Measurements from ENCODE around the gene LY9. TPM values are rescaled to one million over a fixed set of nuclear protein-coding genes. Genes with fewer than 3 reads are reported as not detected.

LY9 gene
- total RNA-seq, 1 experiment from 2014 or later = not detected

DNA sequence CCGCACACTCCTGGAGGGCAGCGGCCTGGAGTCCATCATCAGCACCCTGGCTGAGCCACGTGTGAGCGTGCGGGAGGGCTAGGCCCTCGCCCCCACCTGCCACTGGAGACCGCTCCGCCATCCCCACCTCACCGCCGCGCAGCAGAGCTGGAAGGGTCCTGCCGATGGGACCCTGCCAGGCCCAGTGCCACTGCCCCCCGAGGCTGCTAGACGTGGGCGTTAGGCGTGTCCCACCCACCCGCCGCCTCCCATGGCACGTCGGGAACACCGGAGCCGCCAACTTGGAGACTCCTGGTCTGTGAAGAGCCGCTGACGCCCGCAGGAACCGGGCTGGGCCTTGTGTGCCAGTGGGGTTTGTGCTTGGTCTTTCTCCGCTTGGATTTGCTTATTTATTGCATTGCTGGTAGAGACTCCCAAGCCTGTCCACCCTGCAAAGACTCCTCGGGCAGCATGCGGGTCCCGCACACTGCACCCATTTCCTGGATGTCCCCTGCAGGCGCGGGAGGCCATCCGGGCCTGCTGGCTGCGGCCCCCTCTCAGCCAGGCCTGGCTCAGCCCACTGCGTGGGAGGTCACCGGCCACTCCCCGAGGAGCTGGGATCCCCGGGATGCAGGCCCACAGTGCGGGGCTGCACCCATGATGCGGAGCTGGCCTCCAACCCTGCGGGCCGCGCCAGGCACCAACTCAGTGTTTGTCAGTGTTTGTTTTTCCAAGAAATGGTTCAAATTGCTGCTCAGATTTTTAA is 6.0 kb downstream of the LY9 start:
- no peak for DNase-seq (ENCODE audit: low spot score)

DNA sequence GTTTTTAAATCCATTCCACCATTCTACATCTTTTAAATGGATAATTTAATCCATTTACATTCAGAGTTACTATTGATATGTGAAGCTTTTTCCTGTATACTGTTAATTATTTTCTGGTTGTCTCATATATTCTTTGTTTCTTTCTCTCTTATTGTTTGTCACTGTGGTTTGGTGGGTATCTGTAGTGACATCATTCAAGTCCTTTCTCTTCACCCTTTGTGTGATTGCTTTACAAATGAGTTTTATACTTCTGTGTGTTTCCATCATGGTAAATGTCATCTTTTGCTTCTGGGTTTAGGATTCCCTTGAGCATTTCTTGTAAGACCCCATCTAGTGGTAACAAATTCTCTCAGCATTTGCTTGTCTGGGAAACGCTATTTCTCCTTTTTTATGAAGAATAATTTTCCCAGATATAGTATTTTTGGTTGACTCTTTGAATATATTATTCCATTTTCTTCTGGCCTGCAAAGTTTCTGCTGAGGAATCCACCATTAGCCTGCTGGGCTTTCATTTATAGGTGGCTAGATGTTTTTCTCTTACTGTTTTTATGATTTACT is 10.2 kb downstream of the LY9 start:
- DNase-seq (ENCODE audit: low spot score) = no peak

DNA sequence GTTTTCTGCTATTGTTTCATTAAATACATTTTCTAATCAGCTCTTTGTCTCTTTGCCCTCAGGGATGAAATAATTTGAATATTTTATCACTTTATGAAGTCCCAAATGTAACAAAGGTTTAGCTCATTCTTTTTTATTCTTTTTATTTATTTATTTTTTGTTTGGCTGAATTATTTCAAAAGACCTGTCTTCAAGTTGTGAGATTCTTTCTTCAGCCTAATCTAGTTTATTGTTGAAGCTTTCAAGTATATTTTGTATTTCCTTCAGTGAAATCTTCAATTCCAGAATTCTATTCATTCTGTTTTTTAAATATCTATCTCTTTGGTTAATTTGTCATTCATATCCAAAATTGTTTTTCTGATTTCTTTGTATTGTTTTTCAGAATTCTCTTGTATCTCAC is 10.8 kb downstream of the LY9 start:
- DNase-seq (ENCODE audit: low spot score) = no peak

DNA sequence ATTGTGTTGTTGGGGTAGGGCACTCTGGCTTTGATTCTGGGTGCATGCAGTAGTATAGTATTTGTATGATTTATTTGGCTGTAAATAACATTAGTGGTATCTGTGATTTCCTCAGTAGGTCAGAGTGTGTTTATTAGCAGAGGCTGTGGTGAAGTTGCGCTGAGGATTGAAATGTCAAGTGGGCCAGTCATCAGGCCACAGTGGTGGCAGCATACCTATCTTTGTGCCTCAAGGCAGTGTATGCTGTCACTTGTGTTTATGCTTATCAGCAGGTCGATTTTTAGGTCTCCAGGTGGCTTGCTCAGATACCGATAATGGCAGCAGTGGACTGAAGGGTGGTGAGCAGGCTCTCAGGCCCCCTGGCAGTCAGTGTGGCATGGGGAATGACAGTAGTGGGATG is 11.3 kb downstream of the LY9 start:
- DNase-seq (ENCODE audit: low spot score) = no peak

DNA sequence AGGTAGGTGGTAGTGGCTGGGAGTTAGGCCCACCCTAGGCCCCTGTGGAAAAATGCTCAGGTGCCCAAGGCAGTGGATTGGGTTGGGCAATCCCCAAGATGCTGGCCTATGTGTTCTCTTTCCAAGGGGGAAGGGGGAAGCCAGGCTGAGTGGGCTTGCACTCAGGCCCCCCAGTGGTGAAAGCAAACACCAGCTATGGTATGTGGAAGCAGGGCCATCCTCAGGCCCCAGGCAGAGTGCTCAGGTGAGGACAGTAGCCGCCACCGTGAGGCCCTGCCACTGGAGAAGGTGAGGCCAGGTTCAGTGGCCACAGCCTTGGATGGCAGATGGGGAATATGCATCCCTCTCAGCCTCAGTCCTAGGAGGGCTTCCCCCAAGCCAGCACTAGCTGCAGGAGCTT is 11.8 kb downstream of the LY9 start:
- no peak for DNase-seq (ENCODE audit: low spot score)

DNA sequence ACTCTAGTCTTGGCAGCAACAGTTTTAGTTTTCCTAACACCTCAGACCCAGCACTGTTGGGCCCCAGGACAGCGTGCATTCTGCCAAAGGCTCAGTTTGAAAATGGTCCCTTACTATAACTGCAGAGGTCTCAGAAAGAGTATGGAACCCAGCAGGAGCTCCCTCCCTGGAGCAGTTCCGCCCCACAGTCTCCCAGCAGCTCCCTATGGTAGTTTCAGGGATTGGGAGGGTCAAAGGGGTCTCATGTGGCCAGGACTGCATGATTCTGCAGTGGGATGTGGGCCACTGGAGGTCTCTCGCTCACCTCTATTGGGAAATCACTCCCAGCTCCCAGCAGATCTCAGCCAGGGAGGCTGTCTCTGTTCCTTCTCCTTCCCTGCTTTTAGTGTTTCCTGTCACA is 12.3 kb downstream of the LY9 start:
- no peak for DNase-seq (ENCODE audit: low spot score)

DNA sequence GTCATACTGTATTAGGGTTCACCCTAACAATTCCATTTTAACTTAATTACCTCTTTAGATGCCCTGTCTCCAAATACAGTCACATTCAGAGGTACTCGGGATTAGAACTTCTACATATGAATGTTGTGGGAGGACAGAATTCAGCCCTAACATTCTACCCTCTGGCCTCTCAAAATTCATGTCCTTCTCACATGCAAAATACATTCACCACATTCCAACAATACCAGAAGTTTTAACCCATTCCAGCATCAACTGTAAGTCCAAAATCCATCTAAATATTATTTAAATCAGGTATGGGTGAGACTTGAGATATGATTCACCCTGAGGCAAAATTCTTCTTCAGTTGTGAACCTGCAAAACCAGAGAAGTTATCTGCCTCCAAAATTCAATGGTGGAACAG is 14.5 kb downstream of the LY9 start:
- DNase-seq (ENCODE audit: low spot score) = no peak

DNA sequence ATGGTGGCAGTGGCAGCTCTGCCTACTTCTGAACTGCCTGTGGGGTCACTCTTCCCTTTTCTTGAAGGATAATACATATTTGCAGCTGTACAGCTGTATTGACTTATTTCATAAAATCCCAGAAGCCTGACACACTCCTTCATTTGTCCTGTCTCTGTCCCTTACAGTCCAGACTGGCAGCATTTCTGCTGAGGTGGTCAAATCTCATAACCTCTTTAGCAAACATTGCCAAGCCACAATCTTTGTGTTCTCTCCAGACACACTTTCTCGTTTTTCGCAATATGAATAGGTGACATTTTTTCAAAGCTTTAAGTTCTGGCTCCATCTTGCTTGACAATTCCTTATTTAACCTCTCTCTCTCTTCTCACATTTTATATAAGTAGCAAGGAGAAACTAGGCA is 15.2 kb downstream of the LY9 start:
- no peak for DNase-seq (ENCODE audit: low spot score)

DNA sequence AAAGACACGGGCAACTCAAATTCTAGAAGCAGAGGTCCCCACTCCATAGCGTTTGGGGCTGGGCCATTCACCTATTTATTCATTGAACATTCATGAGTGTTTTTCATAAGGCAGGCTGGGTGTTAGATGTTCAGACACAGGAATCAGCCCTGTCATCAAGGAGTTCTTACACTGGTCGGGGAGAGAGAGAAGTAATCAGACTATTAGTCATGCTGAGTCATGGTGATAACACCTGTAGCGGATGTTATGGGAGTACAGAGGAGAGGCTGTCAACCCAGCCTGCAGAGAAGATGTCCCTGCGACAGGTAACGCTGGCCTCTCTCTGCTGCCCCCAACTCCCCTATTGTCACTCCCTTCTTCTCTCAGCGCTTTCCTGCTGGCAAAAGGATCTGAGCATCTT is 17.2 kb downstream of the LY9 start:
- peak; percentile 69 for DNase-seq (ENCODE audit: low spot score)

DNA sequence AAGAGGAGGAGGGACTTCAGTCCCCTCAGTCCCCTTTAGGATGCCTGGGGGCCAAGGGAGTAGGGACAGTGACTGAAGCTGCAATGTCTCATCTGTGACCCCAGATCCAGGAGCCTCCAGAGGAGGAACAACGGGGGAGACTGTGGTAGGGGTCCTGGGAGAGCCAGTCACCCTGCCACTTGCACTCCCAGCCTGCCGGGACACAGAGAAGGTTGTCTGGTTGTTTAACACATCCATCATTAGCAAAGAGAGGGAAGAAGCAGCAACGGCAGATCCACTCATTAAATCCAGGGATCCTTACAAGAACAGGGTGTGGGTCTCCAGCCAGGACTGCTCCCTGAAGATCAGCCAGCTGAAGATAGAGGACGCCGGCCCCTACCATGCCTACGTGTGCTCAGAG is 18.3 kb downstream of the LY9 start:
- no peak for DNase-seq (ENCODE audit: low spot score)

DNA sequence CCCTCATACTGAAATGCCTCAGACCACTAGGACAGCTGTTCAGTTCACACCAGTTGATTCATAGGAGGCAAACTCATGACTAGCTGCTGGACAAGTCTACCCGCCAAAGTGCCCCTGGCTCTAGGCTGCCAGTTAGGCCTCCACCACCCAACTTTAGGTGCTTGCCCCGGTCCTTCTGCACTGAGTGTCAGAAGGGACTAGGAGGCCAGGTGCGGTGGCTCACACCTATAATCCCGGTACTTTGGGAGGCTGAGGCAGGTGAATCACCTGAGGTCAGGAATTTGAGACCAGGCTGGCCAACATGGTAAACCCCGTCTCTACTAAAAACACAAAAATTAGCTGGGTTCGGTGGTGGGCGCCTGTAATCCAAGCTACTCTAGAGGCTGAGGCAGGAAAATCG is 18.9 kb downstream of the LY9 start:
- DNase-seq (ENCODE audit: low spot score) = no peak

DNA sequence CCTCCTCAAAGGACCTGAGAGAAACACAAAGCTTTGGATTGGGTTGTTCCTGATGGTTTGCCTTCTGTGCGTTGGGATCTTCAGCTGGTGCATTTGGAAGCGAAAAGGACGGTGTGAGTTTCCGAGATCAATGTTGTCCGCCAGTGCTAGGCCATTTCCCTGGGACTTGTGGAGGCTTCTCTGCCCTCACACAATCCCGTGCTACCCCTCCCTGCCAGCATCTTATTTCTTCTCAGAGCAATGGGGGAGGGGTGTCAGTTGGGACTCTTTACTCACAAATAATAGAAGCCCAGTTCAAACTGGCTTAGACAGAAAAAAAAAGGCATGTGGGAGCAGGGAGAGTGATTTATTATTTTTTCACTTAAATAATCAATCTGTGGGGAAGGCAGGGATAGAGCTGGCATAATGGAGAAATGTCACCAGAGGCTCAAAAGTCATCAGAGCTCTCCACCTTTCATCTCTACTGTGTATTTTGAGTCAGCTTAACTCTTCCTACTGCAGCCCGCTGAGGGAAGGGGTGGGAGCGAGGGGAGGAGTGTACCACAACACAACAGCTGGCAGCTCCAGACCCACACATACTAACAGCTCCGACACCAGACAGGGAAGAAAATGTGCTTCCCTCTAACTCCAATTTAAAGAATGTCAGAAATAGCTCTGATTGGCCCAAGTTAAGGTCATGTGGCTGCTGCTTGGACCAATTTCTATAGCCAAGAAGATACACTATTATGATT is 22.4 kb downstream of the LY9 start:
- no peak for DNase-seq (ENCODE audit: low spot score)

DNA sequence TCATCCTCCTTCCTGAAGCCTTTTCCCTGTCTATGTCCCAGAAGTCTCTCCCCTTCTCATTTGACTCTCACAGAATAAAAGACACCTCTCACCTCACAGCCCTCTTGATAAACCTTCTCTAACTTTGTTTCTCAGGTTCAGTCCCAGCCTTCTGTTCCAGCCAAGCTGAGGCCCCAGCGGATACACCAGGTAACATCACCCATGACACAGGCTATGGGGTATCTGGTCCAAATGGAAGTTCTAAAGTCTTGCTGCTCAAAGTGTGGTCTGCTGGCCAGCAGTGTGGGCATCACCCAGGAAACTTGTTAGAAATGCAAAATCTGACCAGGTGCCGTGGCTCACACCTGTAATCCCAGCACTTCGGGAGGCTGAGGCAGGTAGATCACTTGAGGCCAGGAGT is 23.2 kb downstream of the LY9 start:
- no peak for DNase-seq (ENCODE audit: low spot score)

DNA sequence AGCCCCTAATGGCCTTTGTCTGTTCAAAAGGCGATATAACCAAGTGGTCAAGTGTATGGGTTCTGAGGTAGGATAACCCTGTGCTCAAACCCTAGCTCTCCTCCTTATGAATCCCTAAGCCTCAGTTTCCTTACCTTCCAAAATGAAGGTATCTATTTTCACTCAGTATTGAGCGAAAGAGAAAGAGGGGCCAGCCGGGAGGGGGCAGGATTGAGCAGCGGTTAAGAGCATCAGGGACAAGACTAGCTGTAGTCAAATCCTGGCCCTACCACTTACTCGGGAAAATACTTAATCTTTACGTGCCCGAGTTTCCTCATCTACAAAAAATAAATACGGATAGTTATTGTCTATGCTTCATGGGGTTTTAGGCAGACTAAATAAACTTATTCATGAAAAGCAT is 25.7 kb downstream of the LY9 start:
- DNase-seq (ENCODE audit: low spot score) = no peak

DNA sequence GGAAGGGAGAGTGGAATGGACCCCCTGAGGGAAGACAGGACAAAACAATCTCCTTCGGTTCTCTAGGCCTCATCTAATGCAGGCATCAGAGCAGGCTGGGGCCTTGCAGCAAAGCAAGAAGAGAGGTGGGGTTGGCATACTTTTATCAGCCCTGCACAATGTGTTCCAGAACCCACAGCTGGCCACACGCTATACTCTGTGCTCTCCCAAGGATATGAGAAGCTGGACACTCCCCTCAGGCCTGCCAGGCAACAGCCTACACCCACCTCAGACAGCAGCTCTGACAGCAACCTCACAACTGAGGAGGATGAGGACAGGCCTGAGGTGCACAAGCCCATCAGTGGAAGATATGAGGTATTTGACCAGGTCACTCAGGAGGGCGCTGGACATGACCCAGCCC is 27.3 kb downstream of the LY9 start:
- no peak for DNase-seq (ENCODE audit: low spot score)

DNA sequence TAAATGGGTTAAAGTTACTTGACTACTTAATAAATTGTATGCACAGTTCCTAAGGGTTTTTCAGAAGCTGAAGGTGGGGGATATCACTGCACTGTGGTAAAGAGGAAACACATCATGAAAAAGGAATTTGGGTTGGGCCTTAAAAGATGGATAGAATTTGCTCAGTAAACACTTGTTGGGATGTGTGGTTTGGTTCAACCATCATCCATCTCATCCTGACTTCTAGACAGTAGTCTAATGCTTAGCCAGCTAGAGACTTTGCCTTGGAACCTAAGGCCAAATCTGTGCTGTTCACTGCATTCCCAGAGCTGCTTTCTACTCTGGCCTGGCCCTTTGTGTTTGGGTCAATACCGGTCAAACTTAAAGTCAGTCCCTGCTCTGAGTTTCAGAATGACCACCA is 30.6 kb downstream of the LY9 start:
- peak; percentile 54 for DNase-seq (ENCODE audit: low spot score)

DNA sequence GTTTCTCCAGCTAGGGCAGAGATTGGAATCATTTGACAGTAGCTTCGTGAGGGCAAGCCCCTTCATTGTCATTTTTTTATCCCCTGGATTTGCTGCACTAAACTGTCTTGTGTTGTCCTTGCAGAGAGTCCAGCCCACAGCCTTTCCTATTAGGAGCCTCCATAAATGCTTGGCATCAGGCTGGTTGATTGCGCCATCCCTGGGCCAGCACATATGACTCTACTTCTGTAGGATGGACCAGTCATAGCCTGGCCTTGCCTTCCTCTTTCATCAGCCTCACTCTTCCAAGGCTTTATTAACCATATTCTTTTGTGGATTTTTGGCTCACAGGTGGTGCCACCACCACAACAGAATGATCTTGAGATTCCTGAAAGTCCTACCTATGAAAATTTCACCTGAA is 31.4 kb downstream of the LY9 start:
- DNase-seq (ENCODE audit: low spot score) = no peak

DNA sequence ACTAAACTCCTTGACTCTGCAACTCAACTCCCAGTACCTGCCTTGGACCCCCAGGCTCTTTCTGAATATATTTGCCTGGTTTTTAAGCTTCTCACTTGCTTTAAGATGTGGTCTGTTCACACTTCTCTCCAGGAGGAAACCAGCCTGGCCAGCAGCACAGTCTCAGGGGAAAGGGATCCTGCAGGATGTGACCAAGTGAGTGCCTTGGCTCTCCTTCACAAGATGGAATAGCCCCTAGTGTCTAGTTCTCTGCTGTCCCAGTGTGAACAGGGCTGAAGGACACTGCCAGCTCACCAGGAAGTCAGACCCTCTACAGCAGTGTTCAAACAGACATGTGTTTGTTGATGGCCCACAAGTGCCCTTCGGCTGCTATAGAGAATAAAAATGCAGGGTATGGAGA is 33.8 kb downstream of the LY9 start:
- DNase-seq (ENCODE audit: low spot score) = no peak

DNA sequence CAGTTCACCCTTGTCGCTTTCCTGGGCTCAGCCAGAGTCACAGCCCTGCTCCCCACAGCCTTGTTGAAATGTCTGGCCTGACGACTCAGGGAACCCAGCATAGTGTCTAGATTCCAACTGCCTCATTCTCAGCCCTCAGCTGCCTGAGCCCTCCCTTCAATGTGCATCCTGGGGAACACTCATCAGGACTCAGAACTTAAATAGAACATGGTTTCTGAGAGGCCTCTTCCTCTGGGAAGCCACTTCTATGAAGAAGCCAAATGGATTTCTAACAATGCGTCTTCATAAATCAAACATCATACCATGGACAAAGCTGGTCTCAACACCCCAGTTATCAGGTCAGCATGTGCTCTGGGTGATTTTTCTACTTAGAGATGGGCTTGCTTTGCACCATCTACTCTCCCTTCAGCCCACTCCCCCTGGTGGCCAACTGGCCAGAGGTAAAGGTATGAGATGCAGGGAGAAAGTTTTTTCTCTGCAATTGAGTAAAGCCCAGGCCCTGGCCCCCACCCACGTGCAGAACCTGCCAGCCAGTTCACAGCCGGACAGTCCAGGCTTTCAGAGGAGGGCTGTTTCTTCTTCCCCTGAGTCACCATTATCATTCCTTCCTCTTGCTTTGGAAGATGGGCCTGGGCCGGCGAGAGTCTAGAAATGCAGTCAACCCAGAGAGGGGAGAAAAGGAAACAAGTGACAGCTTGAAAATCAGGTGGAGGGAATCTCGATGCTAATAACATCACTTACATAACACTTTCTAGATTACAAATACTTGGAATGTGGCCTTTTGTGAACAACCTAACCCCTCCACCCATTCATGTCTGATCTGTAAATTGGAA is 34.6 kb downstream of the LY9 start:
- peak; percentile 84 for DNase-seq (ENCODE audit: low spot score)

DNA sequence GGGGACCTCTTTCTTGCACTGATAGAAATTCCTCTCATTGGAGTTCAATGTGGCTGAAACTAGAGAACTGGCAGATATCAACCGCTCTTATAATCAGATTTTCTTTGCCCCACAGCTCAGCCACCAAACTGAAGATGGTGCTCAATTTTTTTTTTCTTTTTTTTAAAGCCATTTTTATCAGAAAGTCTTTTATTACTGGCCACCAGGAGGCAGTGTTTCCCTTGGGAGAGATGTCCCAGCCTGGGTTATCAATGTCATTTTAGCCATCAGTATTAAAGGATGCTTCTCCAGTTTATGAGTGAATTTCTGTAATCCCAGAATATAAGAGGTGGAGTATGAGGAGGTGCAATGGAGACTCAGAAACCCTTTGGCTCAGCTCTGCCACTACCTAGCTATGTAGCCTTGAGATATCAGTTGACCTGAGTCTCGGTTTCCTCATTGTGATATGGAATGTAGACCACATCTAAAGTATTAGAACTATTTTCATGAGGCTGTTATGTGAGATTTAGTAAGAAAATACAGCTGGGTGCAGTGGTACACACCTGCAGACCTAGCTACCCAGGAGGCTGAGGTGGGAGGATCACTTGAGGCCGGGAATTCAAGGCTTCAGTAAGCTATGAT is 39.1 kb downstream of the LY9 start:
- peak; percentile 71 for DNase-seq (ENCODE audit: low spot score)

DNA sequence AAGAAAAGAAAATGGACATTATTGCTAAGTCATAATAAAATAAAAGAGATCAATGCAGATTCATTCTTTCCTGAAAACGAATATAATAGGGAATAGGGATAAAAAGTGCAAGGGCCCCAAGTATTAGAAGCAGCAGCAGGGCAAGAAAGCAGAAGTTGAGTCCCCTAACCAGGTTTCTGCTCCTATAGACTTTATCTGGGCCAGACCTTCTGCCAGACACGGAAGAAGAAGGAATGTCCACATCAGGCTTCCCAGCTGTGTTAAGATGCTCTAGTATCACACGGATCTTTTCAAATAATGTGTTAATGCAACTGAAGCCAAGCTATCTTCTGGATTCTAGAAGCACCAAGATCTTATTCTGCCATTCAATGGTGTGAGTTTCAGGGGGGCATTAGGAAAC is 39.8 kb downstream of the LY9 start:
- DNase-seq (ENCODE audit: low spot score) = no peak

DNA sequence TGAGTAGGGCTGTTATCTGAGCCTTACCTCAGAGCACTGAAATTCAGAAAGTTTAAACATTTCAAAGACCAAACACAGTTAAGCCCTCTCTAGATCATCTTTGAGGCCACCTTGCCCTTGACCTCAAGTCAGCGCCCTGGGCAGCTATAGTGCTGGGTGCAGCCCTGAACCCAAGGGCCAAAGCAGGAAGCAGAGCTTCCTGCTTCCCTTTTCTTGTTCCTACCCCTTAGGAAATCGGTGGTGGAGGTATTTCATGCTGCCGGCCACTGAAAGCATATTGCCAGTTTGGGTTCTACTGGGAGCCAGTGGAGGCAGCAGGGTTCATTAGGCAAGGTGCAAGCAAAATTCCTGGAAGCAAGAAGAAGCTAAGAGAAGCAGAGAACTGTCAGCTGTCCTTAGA is 40.6 kb downstream of the LY9 start:
- no peak for DNase-seq (ENCODE audit: low spot score)

Data from HT-29 (cell line).